OCI-LY3 (cell line): Measurements from ENCODE around the gene NR1H4.

Experiments used
- H2AFZ ChIP-seq: fragments of 200-600, 300-600 bp; shearing (Covaris generic); 2 replicates; pipeline ENCODE4 v1.6.0; 2014; ENCODE audit warnings: antibody characterized with exemption, low read depth, low read length
- H3K27ac ChIP-seq: fragments of 200-600, 300-600 bp; sonication (generic); 2 replicates; pipeline ENCODE4 v1.5.1; 2014; ENCODE audit warnings: mild to moderate bottlenecking, low read length, moderate library complexity, mixed read lengths
- H3K27me3 ChIP-seq: fragments of 200-600, 300-600 bp; sonication (generic); 2 replicates; pipeline ENCODE4 v1.6.1; 2014; ENCODE audit warnings: low read depth, low read length, mixed read lengths
- H3K36me3 ChIP-seq: fragments of 200-600, 300-600 bp; sonication (generic); replicated peaks from 2 replicates; pipeline ENCODE3; 2014; ENCODE audit warnings: low read depth, low read length, mixed read lengths
- H3K4me1 ChIP-seq: fragments of 300-600, 200-600 bp; sonication (generic); 2 replicates; pipeline ENCODE4 v1.6.1; 2014; ENCODE audit warnings: low read length, mixed read lengths
- H3K4me2 ChIP-seq: fragments of 200-600, 300-600 bp; sonication (generic); 2 replicates; pipeline ENCODE4 v1.6.1; 2014; ENCODE audit warnings: low read length, mixed read lengths
- H3K4me3 ChIP-seq: fragments of 300-600, 200-600 bp; sonication (generic); 2 replicates; pipeline ENCODE4 v1.5.1; 2014; ENCODE audit warnings: antibody characterized with exemption, mild to moderate bottlenecking, low read length, moderate library complexity
- H3K79me2 ChIP-seq: fragments of 300-600, 200-600 bp; shearing (Covaris generic); 2 replicates; pipeline ENCODE4 v1.6.1; 2014; ENCODE audit warnings: mild to moderate bottlenecking, low read length, mixed read lengths
- H3K9ac ChIP-seq: fragments of 300-600, 200-600 bp; shearing (Covaris generic); 2 replicates; pipeline ENCODE4 v1.6.0; 2014; ENCODE audit warnings: mild to moderate bottlenecking, low read length, moderate library complexity
- H3K9me3 ChIP-seq: fragments of 200-600, 300-600 bp; shearing (Covaris generic); 2 replicates; pipeline ENCODE4 v1.6.1; 2014; ENCODE audit warnings: low read length, mixed read lengths; ENCODE audit not compliant: insufficient read depth
- H4K20me1 ChIP-seq: fragments of 200-600, 300-600 bp; sonication (generic); 2 replicates; pipeline ENCODE4 v1.6.1; 2016; ENCODE audit warnings: low read length, mixed read lengths; ENCODE audit not compliant: insufficient read depth
- CTCF ChIP-seq: fragments of 200-600, 300-600 bp; sonication (generic); IDR thresholded peaks from 2 replicates; pipeline ENCODE4 v1.5.1; 2014; ENCODE audit warnings: antibody characterized with exemption, low read length, low read depth
- EZH2phosphoT487 ChIP-seq: fragments of 200-600 bp; shearing (Covaris generic); IDR thresholded peaks from 2 replicates; pipeline ENCODE4 v1.6.1; 2018; ENCODE audit warnings: antibody characterized with exemption, mixed run types, low read depth

Gene NR1H4

GRCh38 chr12:100485983-100486382, 12.3 kb downstream of the NR1H4 start:
- H2AFZ ChIP-seq = no peak overlapping the region
- no peaks in the 10 kb centered on the region for H3K9me3 ChIP-seq
- H4K20me1 ChIP-seq = no peaks in the 10 kb centered on the region
- H3K36me3 ChIP-seq = no peaks in the 10 kb centered on the region
- H3K79me2 ChIP-seq = no peaks in the 10 kb centered on the region
- no peaks in the 10 kb centered on the region for H3K4me1 ChIP-seq
- no peak overlapping the region for H3K4me3 ChIP-seq
- H3K9ac ChIP-seq = no peak overlapping the region
- TF ChIP-seq CTCF = no peak
- no peak for TF ChIP-seq EZH2phosphoT487
- H3K27me3 ChIP-seq = no peaks in the 10 kb centered on the region; the same call in 1 of the 2 replicates
- no peak overlapping the region for H3K27ac ChIP-seq
- H3K4me2 ChIP-seq = no peak overlapping the region

- H3K9ac ChIP-seq = no peak overlapping the region
Measured at GRCh38 chr12:100489251-100489820, 15.7 kb downstream of the NR1H4 start.

GRCh38 chr12:100490056-100490455, 16.4 kb downstream of the NR1H4 start:
- peaks cover 3% of the 10 kb centered on the region; the same call in 1 of the 2 replicates for H3K27me3 ChIP-seq
- H3K4me2 ChIP-seq = no peak overlapping the region
- H2AFZ ChIP-seq = no peak overlapping the region
- no peak for TF ChIP-seq CTCF
- no peak for TF ChIP-seq EZH2phosphoT487
- H3K27ac ChIP-seq = no peak overlapping the region
- no peaks in the 10 kb centered on the region for H4K20me1 ChIP-seq
- no peaks in the 10 kb centered on the region for H3K36me3 ChIP-seq
- no peak overlapping the region for H3K9ac ChIP-seq
- H3K4me1 ChIP-seq = no peaks in the 10 kb centered on the region
- H3K9me3 ChIP-seq = no peaks in the 10 kb centered on the region
- no peak overlapping the region for H3K4me3 ChIP-seq
- H3K79me2 ChIP-seq = no peaks in the 10 kb centered on the region

More at GRCh38 chr12:100489251-100489820, 15.7 kb downstream of the NR1H4 start:
- no peak overlapping the region for H3K4me2 ChIP-seq
- H3K27me3 ChIP-seq = peaks cover 3% of the 10 kb centered on the region; the same call in 1 of the 2 replicates
- no peaks in the 10 kb centered on the region for H3K36me3 ChIP-seq
- no peaks in the 10 kb centered on the region for H3K9me3 ChIP-seq
- no peaks in the 10 kb centered on the region for H3K4me1 ChIP-seq
- H3K79me2 ChIP-seq = no peaks in the 10 kb centered on the region
- no peak overlapping the region for H3K27ac ChIP-seq
- H3K4me3 ChIP-seq = no peak overlapping the region
- TF ChIP-seq CTCF (no peak), EZH2phosphoT487 (no peak)
- no peaks in the 10 kb centered on the region for H4K20me1 ChIP-seq
- no peak overlapping the region for H2AFZ ChIP-seq

GRCh38 chr12:100491104-100491503, 17.4 kb downstream of the NR1H4 start:
- TF ChIP-seq EZH2phosphoT487 = no peak
- Histone ChIP-seq H3K36me3 (no peaks in the 10 kb centered on the region), H3K9me3 (no peaks in the 10 kb centered on the region), H3K9ac (no peak overlapping the region), H3K79me2 (no peaks in the 10 kb centered on the region), H3K27ac (no peak overlapping the region), H3K27me3 (peaks cover 3% of the 10 kb centered on the region; the same call in 1 of the 2 replicates), H3K4me2 (no peak overlapping the region), H4K20me1 (no peaks in the 10 kb centered on the region), H2AFZ (no peak overlapping the region), H3K4me1 (no peaks in the 10 kb centered on the region), H3K4me3 (no peak overlapping the region)
